Measurements from ENCODE around the gene SREBF1.

Gene SREBF1

GRCh38 chr17:17792037-17792550 is 44.7 kb downstream of the SREBF1 start:
- H3K4me3 ChIP-seq (ENCODE audit: low read depth, low read length), result no peak overlapping the region
- no peak for TF ChIP-seq CTCF (IDR thresholded peaks at IDR 0.05; ENCODE audit: low read depth, low read length)
- DNase-seq (ENCODE audit: low read depth, low spot score), result no peak
- in situ Hi-C loops (cut with HindIII; ENCODE audit: low sequenced_read_pairs), result no loop called here

- TF ChIP-seq CTCF (IDR thresholded peaks at IDR 0.05; ENCODE audit: low read depth, low read length), result no peak
- no peak for DNase-seq (ENCODE audit: low read depth, low spot score)
- in situ Hi-C loops (cut with HindIII; ENCODE audit: low sequenced_read_pairs), result no loop called here
- H3K4me3 ChIP-seq (ENCODE audit: low read depth, low read length), result no peak overlapping the region
Measured at GRCh38 chr17:17790637-17791464, 45.9 kb downstream of the SREBF1 start.

GRCh38 chr17:17789828-17790636 is 46.8 kb downstream of the SREBF1 start:
- no peak overlapping the region for H3K4me3 ChIP-seq (ENCODE audit: low read depth, low read length)
- TF ChIP-seq CTCF (IDR thresholded peaks at IDR 0.05; ENCODE audit: low read depth, low read length), result no peak
- in situ Hi-C loops (cut with HindIII; ENCODE audit: low sequenced_read_pairs), result no loop called here
- no peak for DNase-seq (ENCODE audit: low read depth, low spot score)

GRCh38 chr17:17789410-17789809 is 47.4 kb downstream of the SREBF1 start:
- no peak for TF ChIP-seq CTCF (IDR thresholded peaks at IDR 0.05; ENCODE audit: low read depth, low read length)
- in situ Hi-C loops (cut with HindIII; ENCODE audit: low sequenced_read_pairs), result no loop called here
- DNase-seq (ENCODE audit: low read depth, low spot score), result no peak
- no peak overlapping the region for H3K4me3 ChIP-seq (ENCODE audit: low read depth, low read length)

GRCh38 chr17:17788967-17789366 is 47.8 kb downstream of the SREBF1 start:
- no peak for TF ChIP-seq CTCF (IDR thresholded peaks at IDR 0.05; ENCODE audit: low read depth, low read length)
- no peak for DNase-seq (ENCODE audit: low read depth, low spot score)
- H3K4me3 ChIP-seq (ENCODE audit: low read depth, low read length), result no peak overlapping the region
- in situ Hi-C loops (cut with HindIII; ENCODE audit: low sequenced_read_pairs), result no loop called here

- in situ Hi-C loops (cut with HindIII; ENCODE audit: low sequenced_read_pairs), result no loop called here
- no peak overlapping the region for H3K4me3 ChIP-seq (ENCODE audit: low read depth, low read length)
- no peak for TF ChIP-seq CTCF (IDR thresholded peaks at IDR 0.05; ENCODE audit: low read depth, low read length)
- no peak for DNase-seq (ENCODE audit: low read depth, low spot score)
Measured at GRCh38 chr17:17787568-17787967, 49.2 kb downstream of the SREBF1 start.
